Measurements from ENCODE around the gene WBP1.
"Not testable (repeated sequence)": the region's sequence is repeated elsewhere in the genome, so short reads cannot be mapped to it uniquely, and the experiment has no call there.

Gene WBP1

GRCh38 chr2:74482801-74483674, 24.8 kb downstream of the WBP1 start, which contains the start of the genes CCDC142 and TTC31:
Gene CCDC142, minus strand, starts transcription at chr2:74482998. Its CDS starts 161 bp downstream, at chr2:74482837.
Gene TTC31, plus strand, starts transcription at chr2:74483081. Its CDS starts 15 bp downstream, at chr2:74483096.
- DNase-seq = peak; percentile 96

GRCh38 chr2:74483675-74484164, 25.5 kb downstream of the WBP1 start:
- DNase-seq = not testable (repeated sequence)

- no peak for DNase-seq
Observed at GRCh38 chr2:74486141-74486540, 27.9 kb downstream of the WBP1 start.

- DNase-seq = no peak
Observed at GRCh38 chr2:74488643-74489481, 30.6 kb downstream of the WBP1 start.

GRCh38 chr2:74489906-74490305, 31.7 kb downstream of the WBP1 start:
- DNase-seq = no peak

GRCh38 chr2:74491648-74492544, 33.7 kb downstream of the WBP1 start:
- DNase-seq = no peak

- no peak for DNase-seq
Observed at GRCh38 chr2:74493546-74493945, 35.3 kb downstream of the WBP1 start.

GRCh38 chr2:74495440-74495839, 37.2 kb downstream of the WBP1 start:
- no peak for DNase-seq

- no peak for DNase-seq
Observed at GRCh38 chr2:74496997-74497776, 38.9 kb downstream of the WBP1 start.

GRCh38 chr2:74497777-74498499, 39.7 kb downstream of the WBP1 start:
- peak; percentile 22 for DNase-seq

GRCh38 chr2:74498500-74499266, 40.4 kb downstream of the WBP1 start:
- DNase-seq = no peak

- no peak for DNase-seq
Observed at GRCh38 chr2:74499267-74499939, 41.2 kb downstream of the WBP1 start, which contains the start of gene LBX2. Gene LBX2, minus strand, starts transcription at chr2:74499603. Its CDS starts 66 bp downstream, at chr2:74499537.

GRCh38 chr2:74499940-74500577, 41.8 kb downstream of the WBP1 start:
- DNase-seq = no peak

GRCh38 chr2:74500578-74500946, 42.3 kb downstream of the WBP1 start:
- DNase-seq = no peak

GRCh38 chr2:74501335-74502071, 43.3 kb downstream of the WBP1 start:
- DNase-seq = no peak

- no peak for DNase-seq
Observed at GRCh38 chr2:74502147-74502719, 44.0 kb downstream of the WBP1 start.

GRCh38 chr2:74502720-74503505, 44.7 kb downstream of the WBP1 start:
- DNase-seq = peak; percentile 48
